HG02884 (cell line): Measurements from ENCODE around the gene GHRL.

Experiments
- ATAC-seq: cut with Tn5 transposase; IDR thresholded peaks from one replicate; pipeline ENCODE4 v1.9.1; 2021; ENCODE audit warnings: mild to moderate bottlenecking, moderate library complexity; ENCODE audit not compliant: unreplicated experiment

The GHRL gene, protein sequence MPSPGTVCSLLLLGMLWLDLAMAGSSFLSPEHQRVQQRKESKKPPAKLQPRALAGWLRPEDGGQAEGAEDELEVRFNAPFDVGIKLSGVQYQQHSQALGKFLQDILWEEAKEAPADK

GRCh38 chr3:10292505-10293419 lies at the start of gene GHRL:
GHRL (minus strand) TSS chr3:10292947; CDS start chr3:10290180, 2,767 bp downstream.
- peak; percentile 76 for ATAC-seq

GRCh38 chr3:10341901-10342398 lies 49.2 kb upstream of the GHRL start:
- no peak for ATAC-seq

DNA sequence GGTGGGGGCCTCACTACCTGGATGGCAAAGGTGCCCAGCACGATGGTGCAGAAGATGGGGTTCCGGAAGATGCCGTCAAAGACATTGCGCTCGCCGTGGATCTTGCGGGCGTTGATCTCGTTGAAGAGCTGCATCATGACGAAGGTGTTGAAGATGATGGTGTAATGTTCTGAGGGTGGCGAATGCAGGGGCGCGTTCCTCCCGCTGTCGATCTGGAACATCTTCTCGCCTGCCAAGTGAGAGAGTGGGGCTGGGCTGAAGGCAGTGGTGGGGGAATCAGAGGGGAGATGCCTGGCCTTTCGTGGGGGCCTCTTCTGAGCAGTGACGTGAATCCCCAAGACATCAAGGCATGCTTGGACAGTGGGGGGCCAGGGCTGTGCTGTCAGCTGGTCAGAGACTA lies 47.7 kb upstream of the GHRL start:
- no peak for ATAC-seq

DNA sequence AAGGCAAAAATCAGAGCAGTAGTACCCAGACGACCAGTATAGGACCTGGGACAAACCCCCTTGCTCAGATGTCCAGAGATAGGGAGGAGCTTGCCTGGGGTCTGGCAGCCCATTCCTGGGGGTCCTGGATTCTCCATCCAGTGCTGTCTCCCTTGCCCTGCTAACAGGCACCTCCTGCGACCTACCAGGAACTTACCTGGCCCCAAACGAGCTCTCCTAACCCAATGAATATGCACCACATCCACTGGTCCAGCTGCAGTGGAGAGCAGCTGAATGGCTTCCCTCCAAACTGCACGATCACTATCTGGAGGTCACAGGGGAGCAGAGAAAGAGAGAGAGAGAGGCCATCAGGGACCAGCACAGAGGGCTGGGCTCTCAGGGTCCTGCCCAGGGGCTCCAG lies 47.3 kb upstream of the GHRL start:
- no peak for ATAC-seq

DNA sequence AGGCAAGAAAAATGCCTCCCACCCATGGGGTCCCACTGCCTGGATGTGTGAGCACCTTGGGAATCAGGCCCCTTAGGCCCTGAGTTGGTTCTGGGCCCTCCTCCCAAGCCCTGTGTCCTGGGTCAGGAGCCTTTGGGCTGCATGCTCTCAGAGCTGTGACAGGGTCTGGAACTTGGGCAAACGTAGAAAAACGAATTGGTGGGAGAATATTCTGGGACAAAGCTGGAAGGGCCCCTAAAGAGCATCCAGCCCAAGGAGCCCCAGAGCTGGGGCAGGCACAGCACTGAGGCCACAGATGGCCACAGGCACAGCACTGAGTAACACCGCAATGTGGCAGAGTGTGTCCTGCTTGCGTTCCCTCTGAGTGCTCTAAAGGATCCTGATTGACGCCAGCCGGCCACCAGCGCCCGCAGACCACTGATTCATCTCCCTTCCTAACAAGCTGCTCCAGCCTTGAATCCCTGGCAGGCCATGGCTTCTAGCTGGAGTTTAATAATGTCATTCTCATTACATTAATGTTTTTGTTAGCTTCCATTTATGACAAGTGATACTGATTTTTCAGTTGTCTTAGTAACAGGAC lies 46.7 kb upstream of the GHRL start:
- ATAC-seq: no peak

DNA sequence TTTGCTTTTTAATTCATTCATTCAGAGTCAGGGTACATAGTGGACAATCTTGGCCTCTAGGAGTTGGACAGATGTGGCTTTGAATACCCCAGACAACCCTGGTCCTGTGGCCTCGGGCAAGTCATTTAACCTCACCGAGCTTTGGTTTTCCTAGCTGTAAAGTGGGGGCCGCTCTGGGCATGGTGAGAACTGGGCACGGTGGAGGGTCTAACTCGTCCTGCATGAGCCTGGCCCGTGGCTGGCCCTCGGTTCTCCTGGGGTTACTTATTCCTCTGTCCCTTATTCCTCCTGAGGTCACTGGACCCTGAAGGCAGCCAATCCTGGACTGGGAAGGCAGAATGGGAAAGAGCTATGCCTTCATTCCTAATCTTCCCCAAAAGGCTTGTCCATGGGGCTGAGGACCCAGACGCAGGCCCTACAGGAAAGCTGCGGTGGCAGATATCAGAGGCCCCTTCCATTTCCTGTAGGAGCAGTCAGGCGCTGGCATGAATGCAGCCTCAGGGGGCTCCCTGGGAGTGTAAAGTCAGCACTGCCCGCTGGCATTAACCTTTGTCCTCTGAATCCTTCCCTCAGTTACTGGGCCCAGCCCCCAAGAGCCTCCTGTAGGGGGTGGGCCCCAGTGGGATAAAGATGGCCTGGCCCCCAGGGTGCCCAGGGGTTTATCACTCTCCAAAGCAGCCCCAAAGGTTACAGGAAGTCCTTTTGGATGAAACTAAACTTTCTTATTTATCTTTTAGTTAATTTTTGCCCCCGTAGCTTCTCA lies 46.0 kb upstream of the GHRL start:
- ATAC-seq: no peak

- no peak for ATAC-seq
Observed at GRCh38 chr3:10338164-10338470, 45.4 kb upstream of the GHRL start.

DNA sequence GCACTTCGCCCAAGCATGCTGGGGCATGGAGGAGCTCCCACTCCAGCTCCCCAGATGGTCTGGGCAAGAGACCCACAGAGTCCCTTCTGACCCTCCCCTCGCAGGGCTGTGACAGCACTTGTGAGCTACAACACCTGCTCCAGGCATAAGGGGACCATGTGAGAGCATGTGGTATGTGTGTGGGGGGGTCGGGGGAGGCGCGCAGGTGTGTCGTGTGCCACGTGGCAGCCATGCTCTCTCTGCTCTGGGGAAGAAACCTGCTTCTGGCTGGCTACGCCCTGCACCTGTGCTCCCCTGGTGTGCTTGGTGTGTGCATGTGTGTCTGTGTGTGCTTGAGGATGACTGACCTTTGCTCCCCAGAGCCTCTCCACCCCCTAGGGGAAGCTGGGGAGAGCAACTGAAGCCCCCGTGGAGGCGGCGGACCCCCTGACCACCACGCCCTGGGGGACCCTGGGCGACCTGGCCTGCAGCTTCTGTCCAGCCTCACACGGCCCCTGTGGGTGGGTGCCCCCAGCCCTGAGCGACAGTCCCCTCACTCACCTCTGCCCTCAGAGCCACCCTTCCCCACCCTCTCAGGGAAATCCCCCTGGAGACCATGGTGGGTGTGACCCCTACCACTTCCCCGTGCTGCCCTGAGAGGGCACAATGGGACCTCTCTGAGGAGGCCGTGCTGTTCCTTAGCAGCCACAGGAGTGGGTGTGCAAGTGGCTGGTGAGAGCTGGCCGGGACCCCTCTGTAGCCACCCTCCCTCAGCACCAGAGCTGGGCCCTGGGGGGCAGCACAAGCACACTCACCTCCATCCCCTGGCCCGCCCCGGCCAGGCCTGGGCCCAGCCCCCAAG lies 44.8 kb upstream of the GHRL start:
- ATAC-seq: no peak

DNA sequence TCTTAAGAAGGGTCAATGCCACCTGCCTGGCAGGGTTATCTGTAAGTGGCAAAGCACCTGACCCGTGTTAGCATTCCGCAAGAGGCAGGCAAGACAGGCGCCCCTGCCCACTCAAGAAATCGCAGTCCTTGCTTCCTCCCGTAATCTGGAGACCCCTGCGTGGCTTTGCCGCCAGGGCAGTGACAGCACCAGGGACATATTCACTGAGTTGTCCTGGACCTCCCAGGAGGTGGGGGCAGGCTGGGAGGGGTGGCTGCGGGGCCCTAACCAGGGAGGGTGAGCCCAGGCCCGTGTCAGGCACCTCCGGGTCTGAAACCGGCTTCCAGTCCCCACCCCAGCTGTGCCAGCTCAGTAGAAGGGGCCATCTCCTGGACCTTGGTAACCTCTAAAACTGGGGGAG lies 44.0 kb upstream of the GHRL start:
- ATAC-seq: no peak

DNA sequence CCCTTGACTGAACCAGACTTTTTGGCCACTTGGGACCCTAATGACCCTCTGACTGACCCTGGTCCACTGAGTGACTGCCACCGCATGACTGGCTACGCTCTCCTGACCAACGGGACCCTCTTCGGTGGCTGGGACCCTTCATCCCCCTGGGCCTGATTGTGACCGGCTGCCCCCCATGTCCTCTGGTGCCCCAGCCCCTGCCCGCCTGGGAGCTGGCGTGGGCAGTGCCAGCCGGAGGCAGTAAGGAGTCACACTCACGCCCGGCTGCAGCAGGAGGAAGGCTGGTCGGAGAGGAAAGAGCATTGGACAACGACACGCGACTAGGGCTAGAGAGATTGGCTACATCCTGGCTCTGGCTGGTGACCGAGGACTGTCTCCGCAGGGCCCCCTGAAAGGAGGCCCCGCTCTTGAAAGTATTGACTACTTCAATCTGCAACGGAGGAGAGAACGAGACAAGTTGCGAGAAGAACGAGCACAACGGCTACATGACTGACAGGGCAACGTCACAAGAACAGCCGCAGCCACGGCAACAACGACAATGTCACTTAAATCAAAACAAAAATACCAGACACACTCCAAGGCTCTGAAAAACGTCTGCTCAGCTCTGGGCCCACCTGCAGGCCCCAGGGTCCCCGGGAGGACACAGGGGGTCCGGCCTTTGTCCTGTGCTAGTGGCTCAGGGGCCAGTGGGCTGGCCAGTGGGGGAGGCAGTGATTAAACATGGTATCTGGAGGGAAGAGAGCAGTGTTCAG lies 43.3 kb upstream of the GHRL start:
- ATAC-seq: no peak

DNA sequence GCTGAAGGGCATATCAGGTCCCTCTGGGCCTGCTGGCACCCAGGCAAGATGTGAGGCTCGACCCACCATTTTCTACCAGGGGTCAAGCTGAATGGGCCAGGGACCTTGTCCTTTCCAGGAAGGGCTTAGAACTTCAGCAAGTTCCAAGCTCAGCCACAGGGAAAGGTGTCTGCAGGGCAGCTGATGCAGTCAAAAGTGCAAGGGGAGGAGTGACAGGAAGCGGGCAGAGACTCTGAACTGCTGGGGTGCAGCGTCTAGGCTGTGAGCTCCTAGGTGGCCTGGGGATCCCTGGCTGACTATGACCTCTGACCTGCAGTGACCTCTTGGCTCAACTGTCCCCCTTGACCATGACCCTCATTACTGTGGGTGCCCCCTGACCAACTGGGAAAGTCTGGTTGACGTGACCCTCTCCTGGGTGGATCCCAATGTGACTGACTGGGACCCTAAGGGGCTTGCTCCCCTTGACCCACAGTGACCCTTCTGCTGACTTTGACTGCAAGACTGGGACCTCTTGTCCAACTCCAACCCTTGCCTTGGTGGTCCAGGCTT lies 42.5 kb upstream of the GHRL start:
- ATAC-seq: no peak

GRCh38 chr3:10334459-10334858 lies 41.7 kb upstream of the GHRL start:
- ATAC-seq: no peak

- ATAC-seq: no peak
Observed at GRCh38 chr3:10334042-10334441, 41.3 kb upstream of the GHRL start.

DNA sequence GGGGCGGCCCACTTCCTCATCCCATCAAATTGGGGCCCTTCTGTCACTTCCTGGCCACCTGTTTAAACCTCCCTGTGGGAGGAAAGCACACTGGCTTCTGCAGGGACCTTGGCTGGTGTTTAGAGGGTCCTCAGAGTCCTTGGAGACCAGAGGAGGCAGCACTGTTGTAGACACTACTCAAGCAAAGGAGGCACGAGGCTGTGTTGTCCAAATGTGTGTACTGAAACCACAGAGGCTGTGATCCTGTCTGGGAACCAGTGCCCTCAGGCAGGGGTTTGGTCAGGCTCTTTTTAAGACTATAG lies 40.6 kb upstream of the GHRL start:
- ATAC-seq: no peak

- no peak for ATAC-seq
Observed at GRCh38 chr3:10332481-10333348, 40.0 kb upstream of the GHRL start.

DNA sequence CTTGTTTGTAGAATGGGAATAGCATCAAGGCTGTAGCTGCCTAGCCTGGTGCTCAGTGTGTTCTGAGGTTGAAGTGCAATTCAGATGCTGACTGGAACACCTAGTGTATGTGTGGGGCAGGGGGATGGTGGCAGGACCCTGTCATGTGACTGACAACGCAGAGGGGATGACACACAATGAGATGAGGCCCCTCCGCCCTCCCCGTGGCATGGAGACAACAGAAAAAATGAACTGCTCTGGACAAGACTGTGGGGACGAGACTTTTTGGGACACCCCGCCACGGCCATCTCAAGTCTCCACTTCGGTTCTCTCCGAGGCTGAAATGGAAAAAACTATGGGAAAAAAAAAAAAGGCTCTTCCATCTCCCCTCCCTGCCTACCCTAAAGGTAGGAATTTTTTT lies 38.6 kb upstream of the GHRL start:
- no peak for ATAC-seq

GRCh38 chr3:10330319-10330718 lies 37.6 kb upstream of the GHRL start:
- no peak for ATAC-seq

GRCh38 chr3:10329495-10330015 lies 36.8 kb upstream of the GHRL start:
- ATAC-seq: no peak
